Thoracic aorta (tissue), 2 donors: Measurements from ENCODE around the gene UBR2. TPM values are rescaled to one million over a fixed set of nuclear protein-coding genes. Genes with fewer than 3 reads are reported as not detected.

ENCODE experiments used
- ATAC-seq: fragments of 150-250 bp; one replicate; pipeline ENCODE4 v1.8.0; 2017; ENCODE audit warnings: low read depth; ENCODE audit not compliant: insufficient number of reproducible peaks, low FRiP score
- DNase-seq: peaks from one replicate; pipeline ENCODE4 v3.0.0-alpha.2; 2020; ENCODE audit warnings: low spot score
- H3K27ac ChIP-seq, 2 donors: fragments of 200-600 bp; sonication (generic); 1 replicate in 1 of 2; 2 replicates in 1 of 2; pipeline ENCODE4 v1.5.1; 2016; ENCODE audit warnings: mild to moderate bottlenecking in 2 of 2, moderate library complexity in 2 of 2
- H3K27me3 ChIP-seq: fragments of 200-600 bp; sonication (generic); replicated peaks from 2 replicates; pipeline ENCODE4 v1.6.0; 2016; ENCODE audit warnings: mild to moderate bottlenecking; ENCODE audit not compliant: insufficient read depth
- H3K36me3 ChIP-seq: fragments of 200-600 bp; sonication (generic); one replicate; pipeline ENCODE4 v1.5.1; 2016
- H3K4me1 ChIP-seq, 2 donors: fragments of 200-600 bp; sonication (generic); 1 replicate in 1 of 2; 2 replicates in 1 of 2; pipeline versions ENCODE4 v1.5.1 to v1.6.0; 2016; ENCODE audit warnings: low read depth in 2 of 2, mild to moderate bottlenecking in 1 of 2; ENCODE audit not compliant: control insufficient read depth in 1 of 2
- H3K4me3 ChIP-seq: fragments of 200-600 bp; sonication (generic); 2 replicates; pipeline ENCODE4 v1.5.1; 2016; ENCODE audit warnings: mild to moderate bottlenecking
- H3K9me3 ChIP-seq: fragments of 200-600 bp; sonication (generic); 2 replicates; pipeline ENCODE4 v1.5.1; 2016
- CTCF ChIP-seq: fragments of 200-600 bp; sonication (generic); IDR thresholded peaks from one replicate; pipeline ENCODE4 v1.5.1; 2019; ENCODE audit warnings: antibody characterized with exemption
- total RNA-seq, 2 donors: library from RNA; depleted of rRNA; stranded (reverse); fragments of >200 nt; gene quantifications; one replicate each; pipeline versions ENCODE4 v1.1.0 to v1.2.3, GENCODE V29; 2016

UBR2 gene
- total RNA-seq = 10 to 100 TPM; 25.9 to 38.7 TPM

GRCh38 chr6:42563697-42564505, at the start of gene UBR2:
UBR2 (plus strand) TSS chr6:42564029; CDS start chr6:42564320, 291 bp downstream.
- ATAC-seq = peak; percentile 94
- H3K4me1 ChIP-seq = peaks cover 14 to 27% of the 10 kb centered on the region in 2 donors
- no peak for TF ChIP-seq CTCF
- H3K9me3 ChIP-seq = no peaks in the 10 kb centered on the region
- H3K4me3 ChIP-seq = peak within 1 kb of the TSS; percentile 97
- peak within 1 kb of the TSS; percentile 97 to 99 for H3K27ac ChIP-seq
- no peaks in the 10 kb centered on the region for H3K36me3 ChIP-seq
- H3K27me3 ChIP-seq = no peaks in the 10 kb centered on the region
- peak; percentile 97 for DNase-seq

GRCh38 chr6:42514745-42515144, 49.1 kb upstream of the UBR2 start:
- Histone ChIP-seq H3K27me3 (no peaks in the 10 kb centered on the region), H3K4me3 (no peak overlapping the region), H3K9me3 (no peaks in the 10 kb centered on the region), H3K27ac (no peak overlapping the region), H3K36me3 (no peaks in the 10 kb centered on the region), H3K4me1 (no peaks in the 10 kb centered on the region)
- DNase-seq (no peak), ATAC-seq (no peak)
- no peak for TF ChIP-seq CTCF

- no peak overlapping the region for H3K27ac ChIP-seq
- H3K27me3 ChIP-seq = no peaks in the 10 kb centered on the region
- no peak overlapping the region for H3K4me3 ChIP-seq
- DNase-seq = no peak
- no peak for ATAC-seq
- no peak for TF ChIP-seq CTCF
- H3K36me3 ChIP-seq = no peaks in the 10 kb centered on the region
- H3K4me1 ChIP-seq = no peaks in the 10 kb centered on the region
- H3K9me3 ChIP-seq = no peaks in the 10 kb centered on the region
Measured at GRCh38 chr6:42519779-42520178, 44.0 kb upstream of the UBR2 start.

GRCh38 chr6:42520786-42521607, 42.8 kb upstream of the UBR2 start:
- H3K27me3 ChIP-seq = no peaks in the 10 kb centered on the region
- no peaks in the 10 kb centered on the region for H3K36me3 ChIP-seq
- H3K4me3 ChIP-seq = no peak overlapping the region
- no peaks in the 10 kb centered on the region for H3K4me1 ChIP-seq
- H3K27ac ChIP-seq = no peak overlapping the region
- ATAC-seq (no peak), DNase-seq (no peak)
- no peaks in the 10 kb centered on the region for H3K9me3 ChIP-seq
- TF ChIP-seq CTCF = no peak

- no peaks in the 10 kb centered on the region for H3K36me3 ChIP-seq
- H3K27ac ChIP-seq = no peak overlapping the region
- H3K9me3 ChIP-seq = no peaks in the 10 kb centered on the region
- H3K4me1 ChIP-seq = no peaks in the 10 kb centered on the region
- no peak for TF ChIP-seq CTCF
- H3K4me3 ChIP-seq = no peak overlapping the region
- H3K27me3 ChIP-seq = no peaks in the 10 kb centered on the region
- DNase-seq (no peak), ATAC-seq (no peak)
Measured at GRCh38 chr6:42522036-42522435, 41.8 kb upstream of the UBR2 start.
